Liver (tissue), 9 donors: ENCODE data around the gene TRUB2. TPM values are rescaled to one million over a fixed set of nuclear protein-coding genes. Genes with fewer than 3 reads are reported as not detected.

Experiments
- DNase-seq: peaks from one replicate; pipeline ENCODE4 v3.0.0-alpha.2; 2017; ENCODE audit warnings: low spot score
- H3K27ac ChIP-seq, 2 donors: one replicate each; pipeline ENCODE4 v1.7.0; 2013; ENCODE audit warnings: inconsistent platforms in 2 of 2, low read length in 2 of 2, control low read depth in 1 of 2, low read depth in 1 of 2, mild to moderate bottlenecking in 1 of 2
- H3K27me3 ChIP-seq, 4 donors: one replicate each; pipeline versions ENCODE4 v1.6.1 to v1.7.0; 2013; ENCODE audit warnings: low read length in 3 of 4, inconsistent platforms in 1 of 4, mild to moderate bottlenecking in 1 of 4, moderate library complexity in 1 of 4; ENCODE audit not compliant: control insufficient read depth in 4 of 4, insufficient read depth in 4 of 4
- H3K36me3 ChIP-seq, 4 donors: one replicate each; pipeline versions ENCODE4 v1.6.1 to v1.7.0; 2013; ENCODE audit warnings: low read length in 3 of 4, mild to moderate bottlenecking in 3 of 4, low read depth in 1 of 4, moderate library complexity in 1 of 4; ENCODE audit not compliant: control insufficient read depth in 4 of 4, insufficient read depth in 3 of 4
- H3K4me1 ChIP-seq, 4 donors: one replicate each; pipeline versions ENCODE4 v1.6.1 to v1.7.0; 2013; ENCODE audit warnings: low read length in 3 of 4, mild to moderate bottlenecking in 3 of 4, moderate library complexity in 1 of 4; ENCODE audit not compliant: control insufficient read depth in 4 of 4, insufficient read depth in 4 of 4
- H3K4me3 ChIP-seq, 3 donors: one replicate each; pipeline versions ENCODE4 v1.6.1 to v1.7.0; 2013; ENCODE audit warnings: low read length in 3 of 3, control low read depth in 1 of 3, low read depth in 1 of 3, mild to moderate bottlenecking in 1 of 3
- H3K9ac ChIP-seq, 2 donors: one replicate each; pipeline ENCODE4 v1.7.0; 2013; ENCODE audit warnings: low read length in 2 of 2, mild to moderate bottlenecking in 2 of 2, moderate library complexity in 2 of 2, control low read depth in 1 of 2, low read depth in 1 of 2
- H3K9me3 ChIP-seq, 4 donors: one replicate each; pipeline versions ENCODE4 v1.6.1 to v1.7.0; 2013; ENCODE audit warnings: low read length in 3 of 4; ENCODE audit not compliant: control insufficient read depth in 4 of 4
- ATF3 ChIP-seq: IDR thresholded peaks from 2 replicates; pipeline ENCODE4 v1.6.1; 2016; ENCODE audit warnings: antibody characterized with exemption
- EGR1 ChIP-seq, 2 donors: IDR thresholded peaks; 2 replicates each; pipeline ENCODE4 v1.6.1; 2016 to 2018; ENCODE audit warnings: antibody characterized with exemption in 2 of 2, low read depth in 2 of 2
- FOXA1 ChIP-seq: IDR thresholded peaks from 2 replicates; pipeline ENCODE4 v1.6.1; 2016; ENCODE audit warnings: antibody characterized with exemption
- FOXA2 ChIP-seq: IDR thresholded peaks from 2 replicates; pipeline ENCODE4 v1.6.1; 2016; ENCODE audit warnings: antibody characterized with exemption
- GABPA ChIP-seq, 2 donors: IDR thresholded peaks in 1 of 2; conservative IDR thresholded peaks in 1 of 2; 2 replicates each; pipeline ENCODE4 v1.6.1; 2016; ENCODE audit warnings: antibody characterized with exemption in 2 of 2, mild to moderate bottlenecking in 1 of 2, moderate library complexity in 1 of 2
- HNF4A ChIP-seq, 2 donors: conservative IDR thresholded peaks; 2 replicates each; pipeline ENCODE4 v1.6.1; 2016; ENCODE audit warnings: antibody characterized with exemption in 2 of 2, mild to moderate bottlenecking in 2 of 2
- HNF4G ChIP-seq: IDR thresholded peaks from 2 replicates; pipeline ENCODE4 v1.6.1; 2016; ENCODE audit warnings: antibody characterized with exemption
- JUND ChIP-seq, 2 donors: IDR thresholded peaks; 2 replicates each; pipeline ENCODE4 v1.6.1; 2016; ENCODE audit warnings: antibody characterized with exemption in 2 of 2
- MAX ChIP-seq: IDR thresholded peaks from 2 replicates; pipeline ENCODE4 v1.6.1; 2016; ENCODE audit warnings: antibody characterized with exemption
- NR2F2 ChIP-seq: IDR thresholded peaks from 2 replicates; pipeline ENCODE4 v1.6.1; 2016; ENCODE audit warnings: antibody characterized with exemption
- RAD21 ChIP-seq, 2 donors: IDR thresholded peaks; 2 replicates each; pipeline ENCODE4 v1.6.1; 2016; ENCODE audit warnings: antibody characterized with exemption in 2 of 2, mild to moderate bottlenecking in 2 of 2
- REST ChIP-seq: IDR thresholded peaks from 2 replicates; pipeline ENCODE4 v1.6.1; 2016; ENCODE audit warnings: antibody characterized with exemption, mild to moderate bottlenecking
- RXRA ChIP-seq, 2 donors: IDR thresholded peaks; 2 replicates each; pipeline ENCODE4 v1.6.1; 2017 to 2018; ENCODE audit warnings: antibody characterized with exemption in 2 of 2, mild to moderate bottlenecking in 1 of 2
- SP1 ChIP-seq: IDR thresholded peaks from 2 replicates; pipeline ENCODE4 v1.6.1; 2018; ENCODE audit warnings: antibody characterized with exemption, mild to moderate bottlenecking
- YY1 ChIP-seq: IDR thresholded peaks from 2 replicates; pipeline ENCODE4 v1.6.1; 2016; ENCODE audit warnings: antibody characterized with exemption, mild to moderate bottlenecking
- WGBS: extraction: QIAGEN DNeasy Blood & Tissue Kit; methylation state at CpG from one replicate; pipeline ENCODE4 v1.1.7; 2013; 5-methylcytosine and 5-hydroxymethylcytosine counted together
- polyA plus RNA-seq, 2 donors: library from polyadenylated mRNA; stranded (reverse) in 1 of 2; unstranded in 1 of 2; fragments of 200-250 nt in 1 of 2; fragments of >200 nt in 1 of 2; fragmentation: Nextera tagmentation in 1 of 2; extraction: Ambion mirVana in 1 of 2; gene quantifications; one replicate each; pipeline versions ENCODE4 v1.2.1 to v1.2.3, GENCODE V29; 2013 to 2015
- total RNA-seq, 2 donors: library from RNA; depleted of rRNA; stranded (reverse); fragments of >200 nt; gene quantifications; one replicate each; pipeline ENCODE4 v1.2.3, GENCODE V29; 2014
- TF ChIP-seq, protein P1 (sequence below): fragments of 150-350 bp; IDR thresholded peaks from 2 replicates; pipeline ENCODE4 v1.5.1; 2017; ENCODE audit warnings: improper control_type of control experiment, low read depth, low read length; ENCODE audit not compliant: missing input control
- donor health status: healthy.
- donor health status: healthy.
- donor health status: healthy.
- donor health status: healthy.
- donor health status: healthy.

Gene TRUB2
- total and polyA plus RNA-seq, 4 donors = 12.7 to 35.8 (median 19.4) TPM

DNA sequence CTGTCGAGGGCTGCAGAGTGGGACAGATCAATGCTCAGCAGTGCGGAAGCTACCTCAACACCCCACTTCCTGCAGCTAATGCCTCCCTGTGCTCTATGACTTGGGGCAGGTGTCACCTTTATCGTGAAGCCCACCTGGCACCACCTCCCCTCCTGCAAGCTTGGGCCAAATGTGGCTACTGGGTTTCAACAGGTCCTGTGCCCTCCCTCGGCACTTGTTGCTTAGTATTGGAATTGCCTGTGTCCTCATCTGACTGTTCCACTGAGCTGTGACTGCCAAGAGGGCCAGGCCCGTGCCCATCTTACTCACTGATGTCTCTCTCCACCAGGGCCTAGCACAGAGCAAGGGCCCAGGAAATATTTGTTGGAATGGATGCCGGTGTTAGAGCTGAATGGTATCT, 27.5 kb upstream of the TRUB2 start:
- no peak for DNase-seq
- H3K9ac ChIP-seq = no peak overlapping the region
- no peaks in the 10 kb centered on the region for H3K9me3 ChIP-seq
- no peak overlapping the region for H3K4me3 ChIP-seq
- TF ChIP-seq REST (no peak), YY1 (no peak), ATF3 (no peak), HNF4G (no peak), MAX (no peak), RAD21 (IDR thresholded peaks at IDR 0.05) (no peak), NR2F2 (no peak), RXRA (IDR thresholded peaks at IDR 0.05) (no peak), GABPA (IDR thresholded peaks at IDR 0.05 in 1 of 2, conservative IDR thresholded peaks at IDR 0.05 in 1 of 2) (no peak), SP1 (no peak), HNF4A (conservative IDR thresholded peaks at IDR 0.05) (no peak)
- TF ChIP-seq, protein P1, sequence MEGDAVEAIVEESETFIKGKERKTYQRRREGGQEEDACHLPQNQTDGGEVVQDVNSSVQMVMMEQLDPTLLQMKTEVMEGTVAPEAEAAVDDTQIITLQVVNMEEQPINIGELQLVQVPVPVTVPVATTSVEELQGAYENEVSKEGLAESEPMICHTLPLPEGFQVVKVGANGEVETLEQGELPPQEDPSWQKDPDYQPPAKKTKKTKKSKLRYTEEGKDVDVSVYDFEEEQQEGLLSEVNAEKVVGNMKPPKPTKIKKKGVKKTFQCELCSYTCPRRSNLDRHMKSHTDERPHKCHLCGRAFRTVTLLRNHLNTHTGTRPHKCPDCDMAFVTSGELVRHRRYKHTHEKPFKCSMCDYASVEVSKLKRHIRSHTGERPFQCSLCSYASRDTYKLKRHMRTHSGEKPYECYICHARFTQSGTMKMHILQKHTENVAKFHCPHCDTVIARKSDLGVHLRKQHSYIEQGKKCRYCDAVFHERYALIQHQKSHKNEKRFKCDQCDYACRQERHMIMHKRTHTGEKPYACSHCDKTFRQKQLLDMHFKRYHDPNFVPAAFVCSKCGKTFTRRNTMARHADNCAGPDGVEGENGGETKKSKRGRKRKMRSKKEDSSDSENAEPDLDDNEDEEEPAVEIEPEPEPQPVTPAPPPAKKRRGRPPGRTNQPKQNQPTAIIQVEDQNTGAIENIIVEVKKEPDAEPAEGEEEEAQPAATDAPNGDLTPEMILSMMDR = no peak
- H3K27me3 ChIP-seq = no peaks in the 10 kb centered on the region
- no peak overlapping the region for H3K27ac ChIP-seq
- 97% methylated on average over 6 of the region's 6 CpGs for WGBS
- H3K4me1 ChIP-seq = no peaks in the 10 kb centered on the region
- H3K36me3 ChIP-seq = peaks cover 11 to 43% (median 21%) of the 10 kb centered on the region in 4 donors

DNA sequence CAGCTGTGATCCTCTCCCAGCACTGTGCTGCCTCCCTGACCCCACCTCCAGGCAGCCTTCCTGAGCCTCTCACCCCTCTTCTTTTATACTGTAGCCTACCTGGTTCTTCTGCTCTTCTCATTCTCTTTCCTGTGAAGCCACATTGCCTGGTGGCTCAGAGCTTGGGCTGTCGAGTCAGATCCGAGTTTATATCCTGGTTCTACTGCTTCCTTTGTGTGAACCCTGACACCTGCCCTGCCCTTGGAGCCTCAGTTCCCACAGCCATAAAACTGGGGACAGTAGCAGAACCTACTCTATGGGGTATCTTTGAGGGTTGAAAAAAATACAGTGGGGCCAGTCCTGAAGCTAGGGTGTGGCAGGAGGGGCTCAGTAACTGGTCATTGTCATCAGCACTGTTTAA, 26.9 kb upstream of the TRUB2 start:
- H3K4me1 ChIP-seq = no peaks in the 10 kb centered on the region
- peaks cover 11 to 48% (median 24%) of the 10 kb centered on the region in 4 donors for H3K36me3 ChIP-seq
- H3K9me3 ChIP-seq = no peaks in the 10 kb centered on the region
- no peak overlapping the region for H3K4me3 ChIP-seq
- DNase-seq = no peak
- H3K9ac ChIP-seq = no peak overlapping the region
- H3K27me3 ChIP-seq = no peaks in the 10 kb centered on the region
- no peak overlapping the region for H3K27ac ChIP-seq
- WGBS = 94% methylated on average over 2 of the region's 2 CpGs
- TF ChIP-seq FOXA1 (no peak), RAD21 (IDR thresholded peaks at IDR 0.05) (no peak), HNF4A (conservative IDR thresholded peaks at IDR 0.05) (no peak), SP1 (no peak), REST (no peak), MAX (no peak), EGR1 (IDR thresholded peaks at IDR 0.05; ENCODE audit: low read depth in 2 of 2) (no peak), JUND (IDR thresholded peaks at IDR 0.05) (no peak), HNF4G (no peak), YY1 (no peak), GABPA (IDR thresholded peaks at IDR 0.05 in 1 of 2, conservative IDR thresholded peaks at IDR 0.05 in 1 of 2) (no peak), FOXA2 (no peak)
- TF ChIP-seq, protein P1 = no peak
